HFF-Myc (cell line): ENCODE measurements around the gene GOLGA8M.
"Not testable (repeated sequence)": the region's sequence is repeated elsewhere in the genome, so short reads cannot be mapped to it uniquely, and the experiment has no call there.

ENCODE experiments used
- DNase-seq: peaks from one replicate; pipeline ENCODE4 v3.0.0-alpha.2; 2011; ENCODE audit warnings: low read depth; ENCODE audit errors: extremely low read depth
- H3K4me3 ChIP-seq: replicated peaks from 2 replicates; pipeline ENCODE4 v1.5.1; 2011; ENCODE audit warnings: low read depth, mild to moderate bottlenecking, control low read depth, low read length

GOLGA8M gene

GRCh38 chr15:28693021-28693420 is 19.2 kb downstream of the GOLGA8M start:
- not testable (repeated sequence) for DNase-seq, H3K4me3 ChIP-seq

GRCh38 chr15:28673533-28673932 is 38.7 kb downstream of the GOLGA8M start:
- not testable (repeated sequence) for H3K4me3 ChIP-seq, DNase-seq

DNA sequence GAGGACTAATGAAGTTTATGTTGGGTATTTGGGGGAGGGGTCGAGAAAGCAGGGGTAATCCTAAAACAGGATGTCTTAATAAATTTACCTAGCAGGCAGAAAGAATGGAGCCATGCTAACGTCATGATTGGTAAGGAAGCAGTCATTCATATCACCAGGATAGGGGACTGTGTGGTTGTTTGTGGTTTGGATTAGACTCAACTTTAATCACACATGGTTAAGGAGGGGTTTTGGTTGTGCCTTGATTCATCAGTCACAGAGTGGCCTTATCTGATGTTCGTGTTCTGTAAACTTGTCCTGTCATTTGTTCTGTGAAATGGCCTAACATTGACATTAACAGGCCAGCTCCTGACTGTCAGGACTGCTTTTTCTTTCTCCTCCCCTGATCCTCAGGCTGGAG is 40.1 kb downstream of the GOLGA8M start:
- not testable (repeated sequence) for H3K4me3 ChIP-seq, DNase-seq

DNA sequence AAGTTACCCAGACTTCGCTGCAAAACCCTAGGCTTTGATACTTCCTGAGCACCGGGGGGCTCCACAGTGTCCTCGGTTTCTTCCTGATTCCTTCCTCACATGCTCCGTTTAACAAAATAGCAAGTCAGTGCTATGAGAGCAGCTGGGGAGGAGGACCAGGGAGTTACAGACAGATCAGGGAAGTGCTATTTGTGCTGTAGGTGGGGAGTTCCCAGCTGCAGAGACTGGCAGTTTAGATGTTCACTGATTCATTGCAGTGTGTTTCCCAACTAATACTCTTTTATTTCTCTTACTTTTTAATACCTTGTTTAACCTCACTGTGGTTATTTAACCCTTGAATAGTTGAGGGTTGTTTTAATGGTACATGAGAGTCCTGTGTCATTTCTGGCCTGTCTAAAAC is 45.8 kb downstream of the GOLGA8M start:
- H3K4me3 ChIP-seq: not testable (repeated sequence)

GRCh38 chr15:28664575-28664974 is 47.6 kb downstream of the GOLGA8M start:
- not testable (repeated sequence) for DNase-seq, H3K4me3 ChIP-seq

More for the DNA sequence above, 45.8 kb downstream of the GOLGA8M start:
- not testable (repeated sequence) for DNase-seq

DNA sequence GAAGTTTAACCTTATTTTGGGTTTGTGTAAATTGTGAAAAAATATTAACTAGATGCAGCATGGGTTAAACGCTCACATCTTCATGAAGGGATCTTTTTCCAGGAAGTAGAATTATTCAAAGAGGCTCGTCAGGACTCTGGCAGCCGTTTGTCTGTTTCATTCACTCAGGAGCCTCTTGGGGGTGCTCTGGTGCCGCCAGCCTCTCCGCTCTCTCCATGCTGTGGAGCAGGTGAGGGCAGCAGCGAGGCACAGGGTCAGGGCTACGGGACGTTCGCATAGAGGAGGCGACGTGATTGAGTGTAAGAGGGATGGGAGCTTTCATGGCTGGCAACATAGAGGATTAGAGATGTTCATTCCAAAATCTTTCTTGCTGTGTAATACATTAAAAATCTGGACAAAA is 48.5 kb downstream of the GOLGA8M start:
- not testable (repeated sequence) for H3K4me3 ChIP-seq, DNase-seq

GRCh38 chr15:28660750-28661149 is 51.5 kb downstream of the GOLGA8M start:
- not testable (repeated sequence) for H3K4me3 ChIP-seq, DNase-seq

- not testable (repeated sequence) for H3K4me3 ChIP-seq, DNase-seq
Measured at GRCh38 chr15:28656018-28656360, 56.2 kb downstream of the GOLGA8M start.

DNA sequence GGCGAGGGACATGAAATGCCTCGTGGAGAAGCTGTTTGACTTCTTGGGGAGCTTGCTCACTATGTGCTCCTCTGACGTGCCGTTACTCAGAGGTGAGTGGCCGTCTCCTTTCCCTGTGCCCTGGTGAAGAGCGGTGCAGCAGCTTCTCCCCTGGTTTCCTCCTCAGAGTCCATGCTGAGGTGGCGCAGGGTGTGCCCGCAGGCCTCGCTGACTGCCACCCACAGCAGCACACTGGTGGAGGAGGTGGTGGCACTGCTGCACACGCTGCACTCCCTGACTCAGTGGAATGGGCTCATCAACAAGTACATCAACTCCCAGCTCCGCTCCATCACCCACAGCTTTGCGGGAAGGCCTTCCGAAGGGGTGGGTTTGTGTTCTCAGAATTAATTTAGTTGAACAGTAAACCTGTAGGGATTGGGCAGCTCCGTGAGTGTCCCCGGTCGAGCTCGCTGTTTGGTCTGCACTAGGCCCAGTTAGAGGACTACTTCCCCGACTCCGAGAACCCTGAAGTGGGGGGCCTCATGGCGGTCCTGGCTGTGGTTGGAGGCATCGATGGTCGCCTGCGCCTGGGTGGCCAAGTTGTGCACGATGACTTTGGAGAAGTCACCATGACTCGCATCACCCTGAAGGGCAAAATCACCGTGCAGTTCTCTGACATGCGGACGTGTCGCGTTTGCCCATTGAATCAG is 56.7 kb downstream of the GOLGA8M start:
- not testable (repeated sequence) for DNase-seq, H3K4me3 ChIP-seq

GRCh38 chr15:28654194-28654593 is 58.0 kb downstream of the GOLGA8M start:
- DNase-seq, H3K4me3 ChIP-seq: not testable (repeated sequence)

DNA sequence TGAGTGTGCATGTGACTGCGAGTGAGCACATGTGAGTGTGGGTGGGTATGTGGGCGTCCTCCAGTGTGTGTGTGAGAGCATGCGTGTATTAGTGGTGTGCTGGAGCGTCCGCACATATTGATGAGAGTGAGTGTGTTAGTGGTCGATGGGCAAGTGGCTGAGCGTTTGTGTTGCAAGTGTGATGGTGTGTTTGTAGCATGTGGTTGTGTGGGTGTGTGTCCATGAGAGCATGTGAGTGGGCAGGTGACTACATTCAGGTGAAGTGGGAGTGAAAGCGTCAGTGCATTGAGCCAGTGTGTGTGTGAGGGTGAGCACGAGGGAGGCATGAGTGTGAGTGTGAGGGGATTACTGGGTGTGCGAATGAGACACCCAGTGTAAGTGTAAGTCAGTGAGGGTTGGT is 59.7 kb downstream of the GOLGA8M start:
- H3K4me3 ChIP-seq, DNase-seq: not testable (repeated sequence)
